PC-3 (cell line): ENCODE results near the gene RAF1. TPM values are rescaled to one million over a fixed set of nuclear protein-coding genes. Genes with fewer than 3 reads are reported as not detected.

Source experiments
- ATAC-seq: fragments of 200-7000 bp; cut with Tn5 transposase; 2 replicates; pipeline ENCODE4 v1.9.1; 2020; ENCODE audit warnings: mild to moderate bottlenecking, moderate library complexity
- BruUV-seq: library from RNA; stranded (reverse); fragments of 400-500 nt; replicated peaks from 2 replicates; lab custom pipeline; 2021; lab: Mats Ljungman, UMichigan
- CTCF ChIA-PET: fragments of 300-600 bp; sonication (Branson Sonifier 250); formaldehyde crosslinking; loops from one replicate; lab custom pipeline; 2022; ENCODE audit warnings: antibody characterized with exemption; lab: Charles Lee
- POLR2A ChIA-PET: fragments of 300-600 bp; sonication (Branson Sonifier 250); formaldehyde crosslinking; loops from one replicate; lab custom pipeline; 2022; ENCODE audit warnings: antibody characterized with exemption; ENCODE audit not compliant: unreplicated experiment; lab: Charles Lee
- DNase-seq: peaks from one replicate; pipeline ENCODE4 v3.0.0-alpha.2; 2015
- H2AFZ ChIP-seq: fragments of 300-600 bp; sonication (generic); 2 replicates; pipeline ENCODE4 v1.6.0; 2016; ENCODE audit warnings: antibody characterized with exemption, low read length
- H3F3A ChIP-seq: fragments of 300-600 bp; sonication (generic); one replicate; pipeline ENCODE4 v1.6.0; 2017; ENCODE audit warnings: antibody characterized with exemption, low read length, control low read depth, mild to moderate bottlenecking; ENCODE audit not compliant: unreplicated experiment
- H3K27ac ChIP-seq: fragments of 300-600 bp; sonication (generic); 2 replicates; pipeline ENCODE4 v1.5.1; 2016; ENCODE audit warnings: mild to moderate bottlenecking, low read length
- H3K27me3 ChIP-seq: fragments of 300-600 bp; sonication (generic); 2 replicates; pipeline ENCODE4 v1.6.1; 2016; ENCODE audit warnings: low read length, mixed read lengths
- H3K36me3 ChIP-seq: fragments of 300-600 bp; sonication (generic); 2 replicates; pipeline ENCODE4 v1.6.1; 2016; ENCODE audit warnings: low read depth, mixed run types, low read length, mixed read lengths
- H3K4me1 ChIP-seq: fragments of 300-600 bp; sonication (generic); 2 replicates; pipeline ENCODE4 v1.5.1; 2016; ENCODE audit warnings: low read length; ENCODE audit not compliant: insufficient read depth
- H3K4me2 ChIP-seq: fragments of 300-600 bp; sonication (generic); 2 replicates; pipeline ENCODE4 v1.6.0; 2016; ENCODE audit warnings: low read length
- H3K4me3 ChIP-seq: fragments of 300-600 bp; sonication (generic); 2 replicates; pipeline ENCODE4 v1.5.1; 2016; ENCODE audit warnings: mild to moderate bottlenecking, low read length, mixed read lengths
- H3K79me2 ChIP-seq: fragments of 300-600 bp; sonication (generic); 2 replicates; pipeline ENCODE4 v1.6.1; 2017; ENCODE audit warnings: low read length, mixed read lengths
- H3K9ac ChIP-seq: fragments of 300-600 bp; sonication (generic); 2 replicates; pipeline ENCODE4 v1.6.0; 2016; ENCODE audit warnings: mild to moderate bottlenecking, low read length
- H3K9me2 ChIP-seq: fragments of 300-600 bp; sonication (generic); replicated peaks from 2 replicates; pipeline ENCODE4 v1.6.1; 2016; ENCODE audit warnings: mixed run types, low read length, mixed read lengths
- H3K9me3 ChIP-seq: fragments of 300-600 bp; sonication (generic); 2 replicates; pipeline ENCODE4 v1.6.1; 2016; ENCODE audit warnings: low read length, mixed read lengths
- H4K20me1 ChIP-seq: fragments of 300-600 bp; sonication (generic); 2 replicates; pipeline ENCODE4 v1.6.1; 2016; ENCODE audit warnings: low read length, mixed read lengths
- CTCF ChIP-seq: fragments of 300-600 bp; sonication (generic); conservative IDR thresholded peaks from 2 replicates; pipeline ENCODE4 v1.5.1; 2017; ENCODE audit warnings: antibody characterized with exemption, low read depth, mild to moderate bottlenecking, low read length
- EZH2 ChIP-seq: fragments of 300-600 bp; sonication (generic); IDR thresholded peaks from one replicate; pipeline ENCODE4 v1.6.1; 2017; ENCODE audit warnings: antibody characterized with exemption, mild to moderate bottlenecking, low read length; ENCODE audit not compliant: unreplicated experiment
- EZH2phosphoT487 ChIP-seq: fragments of 300-600 bp; sonication (generic); IDR thresholded peaks from 2 replicates; pipeline ENCODE4 v1.6.1; 2018; ENCODE audit warnings: mild to moderate bottlenecking, antibody characterized with exemption, low read length, borderline replicate concordance
- intact Hi-C: fragments of 100-400 bp; cut with micrococcal nuclease; formaldehyde crosslinking; loops from 2 replicates; pipeline ENCODE4 v1.9.0; 2023
- total RNA-seq: library from RNA; depleted of rRNA; stranded (reverse); fragments of >200 nt; gene quantifications from 2 replicates; pipeline ENCODE4 v1.2.3, GENCODE V29; 2014

The RAF1 gene
- total RNA-seq, 1 experiment from 2014 or later, result 130 TPM

GRCh38 chr3:12622335-12622734, 41.6 kb downstream of the RAF1 start:
- Histone ChIP-seq H3K9ac (no peak overlapping the region), H3K4me1 (no peaks in the 10 kb centered on the region), H3F3A (peaks cover 3% of the 10 kb centered on the region), H3K4me2 (no peak overlapping the region), H2AFZ (no peak overlapping the region), H3K27me3 (no peaks in the 10 kb centered on the region), H3K36me3 (peaks cover 11% of the 10 kb centered on the region), H3K9me2 (no peaks in the 10 kb centered on the region), H3K4me3 (no peak overlapping the region), H3K9me3 (no peaks in the 10 kb centered on the region), H3K27ac (no peak overlapping the region), H3K79me2 (peaks cover 87% of the 10 kb centered on the region), H4K20me1 (peaks cover 40% of the 10 kb centered on the region)
- ATAC-seq, result no peak
- ChIA-PET POLR2A (no interaction called here), CTCF (no interaction called here)
- no peak for DNase-seq
- intact Hi-C loops, result no loop called here
- no peak for TF ChIP-seq EZH2
- BruUV-seq, result no TSS peak

DNA sequence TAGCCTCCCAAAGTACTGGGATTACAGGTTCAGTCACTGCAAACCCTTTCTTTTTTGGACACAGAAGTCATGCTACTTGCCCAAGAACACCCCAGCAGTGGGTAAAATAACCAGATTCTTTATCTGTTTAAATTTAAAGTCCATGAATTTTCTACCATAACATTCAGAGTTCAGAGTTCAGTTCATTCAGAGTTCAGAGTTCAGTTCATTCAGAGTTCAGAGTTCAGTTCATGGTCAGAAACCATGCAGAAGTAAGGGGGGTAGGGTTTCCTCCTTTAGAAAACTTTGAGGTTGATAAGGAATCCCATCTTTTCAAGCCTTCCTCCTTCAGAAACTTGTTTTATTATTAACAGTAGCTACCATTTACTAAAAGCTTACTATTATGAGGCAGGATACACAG, 43.2 kb downstream of the RAF1 start:
- ChIA-PET POLR2A (no interaction called here), CTCF (no interaction called here)
- H4K20me1 ChIP-seq, result peaks cover 35% of the 10 kb centered on the region

DNA sequence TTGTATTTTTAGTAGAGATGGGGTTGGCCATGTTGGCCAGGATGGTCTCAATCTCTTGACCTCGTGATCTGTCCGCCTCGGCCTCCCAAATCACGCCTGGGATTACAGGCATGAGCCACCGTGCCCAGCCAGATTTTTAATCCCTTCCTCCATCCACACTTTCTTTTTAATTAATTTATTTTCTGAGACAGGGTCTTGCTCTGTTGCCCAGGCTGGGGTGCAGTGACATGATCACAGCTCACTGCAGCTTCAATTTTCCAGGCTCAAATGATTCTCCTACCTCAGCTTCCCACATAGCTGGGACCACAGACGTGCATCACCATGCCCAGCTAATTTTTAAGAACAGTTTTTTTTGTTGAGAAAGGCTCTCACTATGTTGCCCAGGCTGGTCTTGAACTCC, 43.6 kb downstream of the RAF1 start:
- no peak overlapping the region for H3K27ac ChIP-seq
- no peak overlapping the region for H2AFZ ChIP-seq
- ATAC-seq, result no peak
- peaks cover 3% of the 10 kb centered on the region for H3F3A ChIP-seq
- ChIA-PET POLR2A (no interaction called here), CTCF (no interaction called here)
- no peak for DNase-seq
- H3K9me2 ChIP-seq, result no peaks in the 10 kb centered on the region
- no peaks in the 10 kb centered on the region for H3K27me3 ChIP-seq
- H3K36me3 ChIP-seq, result peaks cover 26% of the 10 kb centered on the region
- H3K4me2 ChIP-seq, result no peak overlapping the region
- peaks cover 34% of the 10 kb centered on the region for H4K20me1 ChIP-seq
- H3K79me2 ChIP-seq, result peaks cover 77% of the 10 kb centered on the region
- TF ChIP-seq EZH2phosphoT487 (no peak), EZH2 (no peak), CTCF (no peak)
- no peaks in the 10 kb centered on the region for H3K9me3 ChIP-seq
- H3K4me1 ChIP-seq, result no peaks in the 10 kb centered on the region
- intact Hi-C loops, result no loop called here
- BruUV-seq, result no TSS peak
- no peak overlapping the region for H3K9ac ChIP-seq
- H3K4me3 ChIP-seq, result no peak overlapping the region

More for the DNA sequence above, 43.2 kb downstream of the RAF1 start:
- ATAC-seq (no peak), DNase-seq (no peak)
- no peaks in the 10 kb centered on the region for H3K27me3 ChIP-seq
- intact Hi-C loops, result no loop called here
- H3K4me3 ChIP-seq, result no peak overlapping the region
- H3K4me2 ChIP-seq, result no peak overlapping the region
- H2AFZ ChIP-seq, result no peak overlapping the region
- no peaks in the 10 kb centered on the region for H3K9me3 ChIP-seq
- H3K4me1 ChIP-seq, result no peaks in the 10 kb centered on the region
- TF ChIP-seq CTCF, result no peak
- no peak for TF ChIP-seq EZH2
- no peak for TF ChIP-seq EZH2phosphoT487
- H3K9me2 ChIP-seq, result no peaks in the 10 kb centered on the region
- H3K36me3 ChIP-seq, result peaks cover 24% of the 10 kb centered on the region
- H3K79me2 ChIP-seq, result peaks cover 78% of the 10 kb centered on the region
- BruUV-seq, result no TSS peak
- no peak overlapping the region for H3K27ac ChIP-seq
- no peak overlapping the region for H3K9ac ChIP-seq
- H3F3A ChIP-seq, result peaks cover 3% of the 10 kb centered on the region
